GM12878 (cell line): Measurements from ENCODE around the gene LETM1. TPM values are rescaled to one million over a fixed set of nuclear protein-coding genes. Genes with fewer than 3 reads are reported as not detected.

Source experiments
- ATAC-seq: fragments of 200-7000 bp; cut with Tn5 transposase; 3 replicates; pipeline ENCODE4 v1.9.1; 2020; ENCODE audit warnings: mild to moderate bottlenecking, moderate library complexity
- BruUV-seq: library from RNA; stranded (reverse); fragments of 400-500 nt; replicated peaks from 2 replicates; lab custom pipeline; 2021; lab: Mats Ljungman, UMichigan
- CTCF ChIA-PET: fragments of 300-600 bp; sonication (Branson Sonifier 250); formaldehyde crosslinking; extraction: SDS; loops from one replicate; lab custom pipeline; 2021; ENCODE audit warnings: inconsistent platforms; lab: Yijun Ruan, JAX
- POLR2A ChIA-PET: fragments of 350-600 bp; formaldehyde crosslinking; extraction: SDS; loops from one replicate; lab custom pipeline; 2021; ENCODE audit warnings: inconsistent platforms; lab: Charles Lee
- RAD21 ChIA-PET: fragments of 300-600 bp; sonication (Branson Sonifier 250); formaldehyde crosslinking; loops from one replicate; lab custom pipeline; 2023; ENCODE audit warnings: antibody characterized with exemption; ENCODE audit not compliant: unreplicated experiment; lab: Charles Lee
- SMC1A ChIA-PET: fragments of 300-600 bp; sonication (Branson Sonifier 250); formaldehyde crosslinking; loops from one replicate; lab custom pipeline; 2023; ENCODE audit not compliant: unreplicated experiment, uncharacterized antibody; lab: Charles Lee
- DNase-seq: peaks from one replicate; pipeline ENCODE4 v3.0.0-alpha.2; 2011; ENCODE audit warnings: low read depth, low spot score
- FAIRE-seq: peaks from 3 replicates; lab custom pipeline; 2011; peaks lifted over from hg19 to GRCh38; lab: Jason Lieb, UNC
- H2AFZ ChIP-seq: 2 replicates; pipeline ENCODE4 v1.6.0; 2011; ENCODE audit warnings: low read depth, low read length, control low read depth; ENCODE audit not compliant: control insufficient read depth
- H3K27ac ChIP-seq: 2 replicates; pipeline ENCODE4 v1.5.1; 2011; ENCODE audit warnings: control low read depth; ENCODE audit not compliant: control insufficient read depth, insufficient read depth
- H3K27me3 ChIP-seq, 2 experiments: replicated peaks in 1 of 2; 2 replicates each; pipeline versions ENCODE4 v1.6.0 to v1.6.1; 2011; ENCODE audit warnings: low read length in 1 of 2; ENCODE audit not compliant: control insufficient read depth in 2 of 2, insufficient read depth in 2 of 2
- H3K36me3 ChIP-seq, 2 experiments: 2 replicates each; pipeline ENCODE4 v1.5.1; 2011; ENCODE audit warnings: low read length in 1 of 2; ENCODE audit not compliant: control insufficient read depth in 2 of 2, insufficient read depth in 2 of 2
- H3K4me1 ChIP-seq: 2 replicates; pipeline ENCODE4 v1.6.1; 2011; ENCODE audit warnings: mild to moderate bottlenecking, low read length, moderate library complexity, mixed read lengths; ENCODE audit not compliant: control insufficient read depth, insufficient read depth
- H3K4me2 ChIP-seq: 2 replicates; pipeline ENCODE4 v1.6.0; 2011; ENCODE audit warnings: control low read depth; ENCODE audit not compliant: control insufficient read depth, insufficient read depth
- H3K4me3 ChIP-seq: fragments of 200-600 bp; sonication (generic); 2 replicates; pipeline ENCODE4 v1.5.1; 2016
- H3K79me2 ChIP-seq: 2 replicates; pipeline ENCODE4 v1.6.0; 2011; ENCODE audit warnings: low read length; ENCODE audit not compliant: control insufficient read depth, insufficient read depth
- H3K9ac ChIP-seq: 2 replicates; pipeline ENCODE4 v1.8.0; 2011; ENCODE audit warnings: low read length, control low read depth, mixed read lengths; ENCODE audit not compliant: control insufficient read depth, insufficient read depth
- H3K9me3 ChIP-seq: replicated peaks from 3 replicates; pipeline ENCODE4 v1.5.1; 2011; ENCODE audit warnings: mild to moderate bottlenecking, low read length; ENCODE audit not compliant: control insufficient read depth, insufficient read depth
- H4K20me1 ChIP-seq: 2 replicates; pipeline ENCODE4 v1.6.0; 2011; ENCODE audit not compliant: control insufficient read depth, insufficient read depth
- BACH1 ChIP-seq: fragments of 450-650 bp; IDR thresholded peaks from 2 replicates; pipeline ENCODE4 v1.6.1; 2017; ENCODE audit warnings: mild to moderate bottlenecking, borderline replicate concordance
- E2F8 ChIP-seq: fragments of 450-650 bp; IDR thresholded peaks from 2 replicates; pipeline ENCODE4 v1.6.1; 2018; ENCODE audit warnings: mild to moderate bottlenecking, low read depth, moderate library complexity; ENCODE audit not compliant: partially characterized antibody
- KDM1A ChIP-seq: fragments of 200-600 bp; sonication (generic); IDR thresholded peaks from 2 replicates; pipeline ENCODE4 v1.6.1; 2016; ENCODE audit warnings: borderline replicate concordance
- POU2F2 ChIP-seq: IDR thresholded peaks from 3 replicates; pipeline ENCODE4 v1.6.1; 2011; ENCODE audit warnings: low read depth, mild to moderate bottlenecking, low read length, borderline replicate concordance
- SMARCA5 ChIP-seq: fragments of 450-650 bp; IDR thresholded peaks from 2 replicates; pipeline ENCODE4 v1.6.1; 2017; ENCODE audit warnings: mild to moderate bottlenecking
- WGBS: methylation state at CpG from one replicate; pipeline ENCODE4 v1.1.6; 2016; ENCODE audit warnings: low lambda C conversion rate; ENCODE audit not compliant: insufficient replicate concordance, insufficient coverage; ENCODE audit errors: missing lambda C conversion rate; 5-methylcytosine and 5-hydroxymethylcytosine counted together
- in situ Hi-C: fragments of 300-500 bp; cut with MboI; formaldehyde crosslinking; loops from 9 replicates; pipeline ENCODE4 v1.14.3; 2018; ENCODE audit warnings: mixed read lengths
- intact Hi-C: fragments of 100-400 bp; cut with micrococcal nuclease; formaldehyde crosslinking; loops from one replicate; pipeline ENCODE4 v1.14.2; 2022; ENCODE audit not compliant: unreplicated experiment
- polyA plus RNA-seq, 11 experiments: library from polyadenylated mRNA; depleted of rRNA in 4 of 11; unstranded in 6 of 11; stranded (reverse) in 5 of 11; fragments of >200 nt; fragmentation: Nextera tagmentation in 4 of 11; fragmentation: Illumina TruSeq in 1 of 11; extraction: Ambion mirVana in 4 of 11; extraction: Trizol in 1 of 11; gene quantifications; 1 replicate in 1 of 11; 2 replicates in 10 of 11; pipeline versions ENCODE4 v1.2.1 to v1.2.3, GENCODE V29; 2011 to 2016; ENCODE audit warnings: inconsistent platforms in 2 of 11, missing spikeins in 2 of 11, low read depth in 1 of 11
- total RNA-seq, 4 experiments: library from RNA; depleted of rRNA in 3 of 4; stranded (reverse); fragments of >200 nt in 3 of 4; fragmentation: Illumina TruSeq in 1 of 4; extraction: Trizol in 1 of 4; gene quantifications; 2 replicates each; pipeline versions ENCODE4 v1.2.1 to v1.2.3, GENCODE V29; 2013 to 2021

LETM1 gene
- total and polyA plus RNA-seq, 10 of the 15 experiments (the other 5 are each of a cell fraction or from before 2014, with no cell fraction given) = 2.6 to 65.2 (median 30.2) TPM

- Histone ChIP-seq H3K4me3 (no peak overlapping the region), H4K20me1 (no peaks in the 10 kb centered on the region), H2AFZ (no peak overlapping the region), H3K27me3 (no peaks in the 10 kb centered on the region), H3K27ac (no peak overlapping the region), H3K9me3 (no peaks in the 10 kb centered on the region), H3K36me3 (peaks cover 0 to 4% of the 10 kb centered on the region in 2 experiments; a peak in 3 of 4 replicates), H3K79me2 (no peaks in the 10 kb centered on the region), H3K4me1 (no peaks in the 10 kb centered on the region; the same call in 1 of the 2 replicates), H3K9ac (no peak overlapping the region), H3K4me2 (no peak overlapping the region)
- no peak for TF ChIP-seq BACH1
- TF ChIP-seq E2F8 = no peak
- no peak for TF ChIP-seq POU2F2
- TF ChIP-seq KDM1A = no peak
- 0 out of 2 replicates have a peak, but pooled peaks have one; percentile 15 for TF ChIP-seq SMARCA5
- 63% methylated on average over 11 of the region's 11 CpGs for whole genome bisulfite sequencing
- in situ Hi-C loops = no loop called here
- intact Hi-C loops = no loop called here
- no TSS peak for BruUV-seq
- ChIA-PET CTCF (interaction anchor here (0.6 to 5.3 kb wide), 15 partner anchors 21 to 1143 kb away, joined by 3 to 60 read pairs (median 4); partner anchors contain the start of gene LETM1), SMC1A (interaction anchor here (1.0 to 2.3 kb wide), 3 partner anchors 61 to 91 kb away, joined by 3 to 7 read pairs (median 5); no protein-coding TSS in a partner anchor), POLR2A (no interaction called here), RAD21 (interaction anchor here (1.3 to 3.7 kb wide), 3 partner anchors 36 to 116 kb away, joined by 3 to 20 read pairs (median 7); no protein-coding TSS in a partner anchor)
- DNase-seq = no peak
- FAIRE-seq = no peak
- no peak for ATAC-seq
These were observed 46.9 kb downstream of the LETM1 start for GRCh38 chr4:1808851-1809753.
